Osteocyte (in vitro differentiated cells): ENCODE results near the gene MGAT5. TPM values are rescaled to one million over a fixed set of nuclear protein-coding genes. Genes with fewer than 3 reads are reported as not detected.

ENCODE experiments used
- DNase-seq: peaks from one replicate; pipeline ENCODE4 v3.0.0; 2021; ENCODE audit warnings: mixed read lengths; ENCODE audit not compliant: unreplicated experiment; ENCODE audit errors: extremely low spot score
- H3K27ac Mint-ChIP-seq: one replicate; pipeline ENCODE4 v1.8.0; 2021; ENCODE audit warnings: mild to moderate bottlenecking, mixed read lengths; ENCODE audit not compliant: unreplicated experiment
- H3K27me3 Mint-ChIP-seq: one replicate; pipeline ENCODE4 v1.8.0; 2021; ENCODE audit warnings: mixed read lengths; ENCODE audit not compliant: unreplicated experiment
- H3K36me3 Mint-ChIP-seq: one replicate; pipeline ENCODE4 v1.8.0; 2021; ENCODE audit warnings: mixed read lengths; ENCODE audit not compliant: unreplicated experiment
- H3K4me1 Mint-ChIP-seq: one replicate; pipeline ENCODE4 v1.8.0; 2021; ENCODE audit warnings: mixed read lengths; ENCODE audit not compliant: unreplicated experiment
- H3K4me3 Mint-ChIP-seq: one replicate; pipeline ENCODE4 v1.8.0; 2021; ENCODE audit warnings: mild to moderate bottlenecking, moderate library complexity, mixed read lengths; ENCODE audit not compliant: unreplicated experiment
- H3K9me3 Mint-ChIP-seq: one replicate; pipeline ENCODE4 v1.8.0; 2021; ENCODE audit warnings: mixed read lengths; ENCODE audit not compliant: unreplicated experiment
- total RNA-seq: library from RNA; stranded (reverse); gene quantifications from 2 replicates; pipeline ENCODE4 v1.2.1, GENCODE V29; 2021
- TF ChIP-seq, protein P1 (sequence below): fragments of 200-600 bp; sonication (generic); IDR thresholded peaks from 2 replicates; pipeline ENCODE4 v1.5.0; 2021; ENCODE audit warnings: antibody characterized with exemption, mild to moderate bottlenecking, moderate library complexity

The MGAT5 gene
- total RNA-seq, 1 donor from 2014 or later: 22.6 TPM

DNA sequence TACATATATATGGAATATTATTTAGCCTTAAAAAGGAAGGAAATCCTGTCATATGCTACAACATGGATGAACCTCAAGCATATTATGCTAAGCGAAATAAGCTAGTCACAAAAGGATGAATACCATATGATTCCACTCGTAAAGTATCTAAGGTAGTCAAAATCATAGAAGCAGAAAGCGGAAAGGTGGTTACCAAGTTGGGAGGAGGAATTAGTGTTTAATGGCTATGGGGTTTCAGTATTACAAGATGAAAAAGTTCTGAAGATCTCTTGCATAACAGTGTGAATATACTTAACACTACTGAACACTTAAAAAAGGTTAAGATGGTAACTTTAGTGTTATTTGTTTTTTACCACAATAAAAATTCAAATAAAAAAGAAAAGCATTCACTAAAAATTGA lies 99.0 kb downstream of the MGAT5 start:
- Mint-ChIP-seq H3K36me3 (peaks cover 2% of the 10 kb centered on the region), H3K27ac (no peak overlapping the region), H3K4me3 (no peak overlapping the region), H3K4me1 (peaks cover 15% of the 10 kb centered on the region), H3K27me3 (no peaks in the 10 kb centered on the region), H3K9me3 (no peaks in the 10 kb centered on the region)
- no peak for DNase-seq
- TF ChIP-seq, protein P1, sequence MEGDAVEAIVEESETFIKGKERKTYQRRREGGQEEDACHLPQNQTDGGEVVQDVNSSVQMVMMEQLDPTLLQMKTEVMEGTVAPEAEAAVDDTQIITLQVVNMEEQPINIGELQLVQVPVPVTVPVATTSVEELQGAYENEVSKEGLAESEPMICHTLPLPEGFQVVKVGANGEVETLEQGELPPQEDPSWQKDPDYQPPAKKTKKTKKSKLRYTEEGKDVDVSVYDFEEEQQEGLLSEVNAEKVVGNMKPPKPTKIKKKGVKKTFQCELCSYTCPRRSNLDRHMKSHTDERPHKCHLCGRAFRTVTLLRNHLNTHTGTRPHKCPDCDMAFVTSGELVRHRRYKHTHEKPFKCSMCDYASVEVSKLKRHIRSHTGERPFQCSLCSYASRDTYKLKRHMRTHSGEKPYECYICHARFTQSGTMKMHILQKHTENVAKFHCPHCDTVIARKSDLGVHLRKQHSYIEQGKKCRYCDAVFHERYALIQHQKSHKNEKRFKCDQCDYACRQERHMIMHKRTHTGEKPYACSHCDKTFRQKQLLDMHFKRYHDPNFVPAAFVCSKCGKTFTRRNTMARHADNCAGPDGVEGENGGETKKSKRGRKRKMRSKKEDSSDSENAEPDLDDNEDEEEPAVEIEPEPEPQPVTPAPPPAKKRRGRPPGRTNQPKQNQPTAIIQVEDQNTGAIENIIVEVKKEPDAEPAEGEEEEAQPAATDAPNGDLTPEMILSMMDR: no peak

DNA sequence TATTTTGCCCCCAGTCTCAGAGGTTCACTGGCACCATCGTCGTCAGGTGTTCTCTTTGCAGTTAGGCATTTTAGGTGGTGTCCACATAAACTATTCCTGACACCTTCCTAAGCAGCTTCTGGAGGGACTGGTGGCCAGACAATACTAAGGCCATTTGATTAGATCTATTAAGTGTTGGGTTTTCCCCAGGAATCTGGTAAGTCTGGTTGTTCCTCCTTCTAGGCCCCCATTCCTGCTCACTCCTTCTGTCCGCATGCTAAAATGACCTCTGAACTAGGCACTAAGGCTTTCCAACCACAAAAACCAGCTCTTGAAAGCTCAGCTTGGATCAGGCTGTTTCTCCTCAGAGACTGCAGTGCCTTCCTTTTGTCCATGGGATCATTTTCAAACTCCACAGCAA lies 100.7 kb downstream of the MGAT5 start:
- Mint-ChIP-seq H3K4me1 (no peaks in the 10 kb centered on the region), H3K27me3 (no peaks in the 10 kb centered on the region), H3K9me3 (no peaks in the 10 kb centered on the region), H3K36me3 (peaks cover 2% of the 10 kb centered on the region), H3K4me3 (no peak overlapping the region), H3K27ac (no peak overlapping the region)
- DNase-seq: no peak
- TF ChIP-seq, protein P1: no peak

GRCh38 chr2:134357814-134358213 lies 103.9 kb downstream of the MGAT5 start:
- Mint-ChIP-seq H3K9me3 (no peaks in the 10 kb centered on the region), H3K4me3 (no peak overlapping the region), H3K27me3 (no peaks in the 10 kb centered on the region), H3K27ac (no peak overlapping the region), H3K36me3 (peaks cover 2% of the 10 kb centered on the region), H3K4me1 (no peaks in the 10 kb centered on the region)
- no peak for DNase-seq
- TF ChIP-seq, protein P1: no peak

GRCh38 chr2:134359367-134360081 lies 105.7 kb downstream of the MGAT5 start:
- H3K4me1 Mint-ChIP-seq: no peaks in the 10 kb centered on the region
- TF ChIP-seq, protein P1: no peak
- H3K36me3 Mint-ChIP-seq: peaks cover 2% of the 10 kb centered on the region
- no peak for DNase-seq
- H3K27ac Mint-ChIP-seq: no peak overlapping the region
- no peaks in the 10 kb centered on the region for H3K27me3 Mint-ChIP-seq
- H3K4me3 Mint-ChIP-seq: no peak overlapping the region
- H3K9me3 Mint-ChIP-seq: no peaks in the 10 kb centered on the region

DNA sequence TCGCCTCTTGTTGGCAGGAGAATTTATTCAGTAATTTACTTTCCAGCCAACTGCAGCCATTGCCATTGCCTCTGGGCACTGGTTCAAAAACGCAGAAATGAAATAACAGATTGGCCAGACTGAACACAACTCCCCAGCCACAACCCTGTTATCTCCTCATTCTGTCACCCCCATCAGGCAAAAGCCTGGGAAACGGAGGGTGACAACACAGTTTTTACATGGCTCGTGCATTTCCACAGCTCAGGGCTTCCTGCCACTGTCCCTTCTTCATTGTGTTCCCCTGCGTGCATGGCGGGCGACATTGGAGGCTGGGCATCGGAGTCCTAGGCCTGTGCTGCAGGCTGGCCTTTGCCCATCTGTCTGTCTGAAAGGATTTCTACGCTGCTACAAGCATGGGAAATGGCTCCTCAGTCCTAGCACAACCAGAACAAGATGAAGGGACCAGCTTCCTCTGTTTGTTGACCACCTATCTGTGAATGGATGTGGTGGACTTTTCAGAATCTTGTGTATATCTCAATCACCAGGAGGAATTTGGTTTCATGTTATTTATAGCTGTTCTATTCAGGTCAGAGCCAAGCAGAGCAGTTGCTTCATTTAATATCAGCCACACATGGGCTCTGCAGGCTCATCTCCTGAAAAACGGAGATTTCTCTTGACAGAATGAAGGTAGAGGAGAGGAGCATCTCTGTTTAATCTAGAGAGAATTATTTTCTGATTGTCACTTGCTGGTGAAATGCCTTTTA lies 107.0 kb downstream of the MGAT5 start:
- no peaks in the 10 kb centered on the region for H3K4me1 Mint-ChIP-seq

More for the DNA sequence above, 107.0 kb downstream of the MGAT5 start:
- Mint-ChIP-seq H3K36me3 (no peaks in the 10 kb centered on the region), H3K27ac (no peak overlapping the region), H3K9me3 (no peaks in the 10 kb centered on the region), H3K4me3 (no peak overlapping the region), H3K27me3 (no peaks in the 10 kb centered on the region)
- TF ChIP-seq, protein P1: no peak
- DNase-seq: no peak
